AG04450 (cell line): Measurements from ENCODE around the gene RAB3IL1. TPM values are rescaled to one million over a fixed set of nuclear protein-coding genes. Genes with fewer than 3 reads are reported as not detected.

Source experiments
- polyA plus RNA-seq: library from polyadenylated mRNA; depleted of rRNA; stranded (reverse); fragments of >200 nt; gene quantifications from 2 replicates; pipeline ENCODE4 v1.2.3, GENCODE V29; 2011; rRNA removed
- small RNA-seq: library from RNA; depleted of rRNA; stranded (forward); fragments of <200 nt; gene quantifications from one replicate; pipeline ENCODE3, GENCODE V24; 2012; ENCODE audit warnings: low read depth; ENCODE audit not compliant: insufficient read length

RAB3IL1 gene
- polyA plus RNA-seq, 1 experiment: 2.7 TPM

Small RNA genes lying within 50 kb of the gene (small RNA-seq; reads per million reads assigned to genes)
- gene MIR6746 (not detected), gene RNU6-1243P (not detected)

Other genes with a start within 250 kb of the RAB3IL1 start
- 1.1 and 1.7 TPM in 2 replicates for gene DAGLA, start 237.2 kb downstream of the RAB3IL1 start, polyA plus RNA-seq
- 2.7 and 4.2 TPM in 2 replicates for gene MYRF, start 164.9 kb downstream of the RAB3IL1 start, polyA plus RNA-seq
- 300 and 356 TPM in 2 replicates for gene TMEM258, start 125.0 kb downstream of the RAB3IL1 start, polyA plus RNA-seq
- 7.1 and 8.4 TPM in 2 replicates for gene FEN1, start 124.7 kb downstream of the RAB3IL1 start, polyA plus RNA-seq
- gene FADS1, start 100.6 kb downstream of the RAB3IL1 start, polyA plus RNA-seq: 50.4 and 52.4 TPM in 2 replicates
- 183 and 218 TPM in 2 replicates for gene FADS2, start 89.3 kb downstream of the RAB3IL1 start, polyA plus RNA-seq
- gene FADS3, start 26.0 kb downstream of the RAB3IL1 start, polyA plus RNA-seq: 38.9 and 52.9 TPM in 2 replicates
- 2.6 TPM in 2 replicates for gene BEST1, start 32.8 kb upstream of the RAB3IL1 start, polyA plus RNA-seq
- 3,294 and 4,220 TPM in 2 replicates for gene FTH1, start 50.1 kb upstream of the RAB3IL1 start, polyA plus RNA-seq
- gene INCENP, start 206.4 kb upstream of the RAB3IL1 start, polyA plus RNA-seq: 6.4 and 8.2 TPM in 2 replicates